ENCODE results near the gene TSHZ1. TPM values are rescaled to one million over a fixed set of nuclear protein-coding genes. Genes with fewer than 3 reads are reported as not detected.

Gene TSHZ1
- total and polyA plus RNA-seq, 4 donors, result 4.2 to 6.6 (median 5.6) TPM

- no peak for TF ChIP-seq REST (IDR thresholded peaks at IDR 0.05)
Measured at GRCh38 chr18:75162978-75163377, 47.6 kb upstream of the TSHZ1 start (continued).

DNA sequence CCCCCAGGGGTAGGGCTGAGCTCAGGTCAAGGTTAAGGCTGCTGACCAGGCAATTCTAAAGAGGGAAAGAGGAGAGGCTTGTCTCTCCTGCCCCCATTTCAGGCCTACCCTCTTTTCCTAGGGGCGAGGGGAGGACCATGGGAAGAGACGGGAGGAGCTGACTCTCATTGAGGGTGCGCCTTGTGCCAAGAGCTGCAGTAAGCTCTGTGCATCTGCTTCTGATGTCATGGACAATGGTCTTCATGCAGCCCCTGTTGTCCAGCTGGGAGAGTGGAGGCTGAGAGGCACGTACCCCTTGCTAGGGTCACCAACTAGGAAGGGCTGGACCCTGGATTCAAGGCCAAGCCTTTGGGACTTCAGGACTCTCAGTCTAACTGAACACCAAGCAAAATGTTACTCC, 46.9 kb upstream of the TSHZ1 start:
- peaks cover 0 to 5% (median 0%) of the 10 kb centered on the region in 4 donors for H3K4me1 ChIP-seq (ENCODE audit: control insufficient read depth in 4 of 4, insufficient read depth in 4 of 4, low read length in 3 of 4)
- H3K9me3 ChIP-seq (ENCODE audit: control insufficient read depth in 4 of 4, low read length in 3 of 4), result no peaks in the 10 kb centered on the region
- no peak for TF ChIP-seq FOXA2 (IDR thresholded peaks at IDR 0.05)
- no peak for TF ChIP-seq RAD21 (IDR thresholded peaks at IDR 0.05)
- no peak for TF ChIP-seq ATF3 (IDR thresholded peaks at IDR 0.05)
- TF ChIP-seq GABPA (IDR thresholded peaks at IDR 0.05 in 1 of 2, conservative IDR thresholded peaks at IDR 0.05 in 1 of 2), result no peak
- TF ChIP-seq YY1 (IDR thresholded peaks at IDR 0.05), result no peak
- TF ChIP-seq RXRA (IDR thresholded peaks at IDR 0.05), result no peak
- no peak for TF ChIP-seq HNF4A (conservative IDR thresholded peaks at IDR 0.05)
- no peak for TF ChIP-seq JUND (IDR thresholded peaks at IDR 0.05)
- no peak for TF ChIP-seq HNF4G (IDR thresholded peaks at IDR 0.05)
- no peak for TF ChIP-seq ZBTB33 (IDR thresholded peaks at IDR 0.05)
- no peak for TF ChIP-seq NR2F2 (IDR thresholded peaks at IDR 0.05)
- TF ChIP-seq FOXA1 (IDR thresholded peaks at IDR 0.05), result no peak
- TF ChIP-seq MAX (IDR thresholded peaks at IDR 0.05), result no peak
- TF ChIP-seq REST (IDR thresholded peaks at IDR 0.05), result no peak
- TF ChIP-seq EGR1 (IDR thresholded peaks at IDR 0.05; ENCODE audit: low read depth in 2 of 2), result no peak
- DNase-seq (ENCODE audit: low spot score), result no peak
- H3K9ac ChIP-seq (ENCODE audit: low read depth in 1 of 2, low read length in 2 of 2), result no peak overlapping the region
- H3K36me3 ChIP-seq (ENCODE audit: control insufficient read depth in 4 of 4, insufficient read depth in 3 of 4, low read depth in 1 of 4, low read length in 3 of 4), result no peaks in the 10 kb centered on the region
- 87% methylated on average over 4 of the region's 4 CpGs for WGBS
- H3K27ac ChIP-seq (ENCODE audit: low read depth in 1 of 2, low read length in 2 of 2), result no peak overlapping the region
- no peaks in the 10 kb centered on the region for H3K27me3 ChIP-seq (ENCODE audit: control insufficient read depth in 4 of 4, insufficient read depth in 4 of 4, low read length in 3 of 4)
- no peak overlapping the region for H3K4me3 ChIP-seq (ENCODE audit: low read depth in 1 of 3, low read length in 3 of 3)
